Spleen (tissue), 7 donors: ENCODE results near the gene SSBP4.

Experiments
- CTCF ChIP-seq, 11 experiments: fragments of 200-600 bp in 7 of 11; fragments of 450-650 bp in 4 of 11; sonication (generic) in 4 of 11; IDR thresholded peaks in 8 of 11; conservative IDR thresholded peaks in 3 of 11; 1 replicate in 7 of 11; 2 replicates in 4 of 11; pipeline versions ENCODE4 v1.4.0 to v1.8.0; 2016 to 2021; ENCODE audit warnings: antibody characterized with exemption in 11 of 11, inconsistent platforms in 4 of 11, mild to moderate bottlenecking in 1 of 11
- POLR2A ChIP-seq, 3 donors: fragments of 450-650 bp; IDR thresholded peaks; one replicate each; pipeline ENCODE4 v1.5.1; 2017; ENCODE audit warnings: antibody characterized with exemption in 3 of 3, mild to moderate bottlenecking in 1 of 3
- POLR2AphosphoS5 ChIP-seq, 3 donors: sonication (generic); formaldehyde crosslinking; IDR thresholded peaks; one replicate each; pipeline ENCODE4 v1.5.1; 2017; ENCODE audit warnings: antibody characterized with exemption in 3 of 3
- donor health status: DM: no; HTN: no; CAD: no; lungs with moderate emphysema.
- donor health status: DM: no; HTN: no; CAD: no.
- donor health status: DM: no; HTN: no; CAD: no.

GRCh38 chr19:18427743-18428113 is 8.5 kb downstream of the SSBP4 start:
- TF ChIP-seq POLR2A (IDR thresholded peaks at IDR 0.05) (no peak), CTCF (IDR thresholded peaks at IDR 0.05 in 8 of 11, conservative IDR thresholded peaks at IDR 0.05 in 3 of 11) (no peak), POLR2AphosphoS5 (IDR thresholded peaks at IDR 0.05) (no peak)
